Gastrocnemius medialis (tissue), 4 donors: ENCODE measurements around the gene MOCS3. TPM values are rescaled to one million over a fixed set of nuclear protein-coding genes. Genes with fewer than 3 reads are reported as not detected.

Source experiments
- ATAC-seq, 2 donors: fragments of 150-250 bp; one replicate each; pipeline ENCODE4 v1.9.1; 2016
- DNase-seq, 2 donors: peaks; one replicate each; pipeline ENCODE4 v3.0.0-alpha.2; 2019
- H3K27ac ChIP-seq, 4 donors: fragments of 200-600 bp; sonication (generic); 1 replicate in 1 of 4; 2 replicates in 3 of 4; pipeline ENCODE4 v1.5.1; 2016 to 2018; ENCODE audit warnings: mild to moderate bottlenecking in 2 of 4, moderate library complexity in 1 of 4
- H3K27me3 ChIP-seq, 3 donors: fragments of 200-600 bp; sonication (generic) in 2 of 3; 1 replicate in 1 of 3; 2 replicates in 2 of 3; pipeline versions ENCODE4 v1.5.1 to v1.6.0; 2016 to 2019; ENCODE audit warnings: mild to moderate bottlenecking in 1 of 3, moderate library complexity in 1 of 3
- H3K36me3 ChIP-seq, 2 donors: fragments of 200-600 bp; sonication (generic) in 1 of 2; one replicate each; pipeline ENCODE4 v1.5.1; 2017 to 2018
- H3K4me1 ChIP-seq, 2 donors: fragments of 200-600 bp; sonication (generic) in 1 of 2; one replicate each; pipeline ENCODE4 v1.5.1; 2016 to 2017; ENCODE audit warnings: mild to moderate bottlenecking in 2 of 2
- H3K4me3 ChIP-seq, 4 donors: fragments of 200-600 bp; sonication (generic) in 3 of 4; 1 replicate in 1 of 4; 2 replicates in 3 of 4; pipeline ENCODE4 v1.5.1; 2016 to 2019; ENCODE audit warnings: mild to moderate bottlenecking in 2 of 4
- H3K9me3 ChIP-seq, 3 donors: fragments of 200-600 bp; sonication (generic) in 2 of 3; 1 replicate in 1 of 3; 2 replicates in 2 of 3; pipeline ENCODE4 v1.5.1; 2016 to 2019
- CTCF ChIP-seq, 5 experiments: fragments of 450-650 bp in 3 of 5; fragments of 200-600 bp in 2 of 5; sonication (generic) in 2 of 5; IDR thresholded peaks in 4 of 5; conservative IDR thresholded peaks in 1 of 5; 1 replicate in 4 of 5; 2 replicates in 1 of 5; pipeline ENCODE4 v1.5.1; 2016 to 2019; ENCODE audit warnings: antibody characterized with exemption in 5 of 5, mild to moderate bottlenecking in 3 of 5, moderate library complexity in 3 of 5
- POLR2A ChIP-seq, 2 donors: fragments of 450-650 bp; IDR thresholded peaks; one replicate each; pipeline ENCODE4 v1.6.1; 2017; ENCODE audit warnings: antibody characterized with exemption in 2 of 2, mild to moderate bottlenecking in 2 of 2, moderate library complexity in 2 of 2
- in situ Hi-C, 4 donors: fragments of 200-750 bp; cut with MboI; loops; one replicate each; pipeline versions ENCODE4 v1.15.0 to v1.8.0; 2017; ENCODE audit warnings: low sequenced_read_pairs in 4 of 4
- intact Hi-C: fragments of 100-400 bp; cut with DNase I; formaldehyde crosslinking; loops from one replicate; pipeline ENCODE4 v1.15.1; 2023; ENCODE audit warnings: low total_unique reads
- total RNA-seq, 4 donors: library from RNA; depleted of rRNA; stranded (reverse); fragments of >200 nt; gene quantifications; one replicate each; pipeline versions ENCODE4 v1.1.0 to v1.2.3, GENCODE V29; 2016

MOCS3 gene
- total RNA-seq, 4 donors from 2014 or later, result 3.1 to 5.7 (median 4.7) TPM

GRCh38 chr20:50987493-50988210, 29.0 kb downstream of the MOCS3 start:
- Histone ChIP-seq H3K4me3 (no peak overlapping the region), H3K9me3 (no peaks in the 10 kb centered on the region), H3K27me3 (peaks cover 15 to 24% (median 21%) of the 10 kb centered on the region in 3 donors), H3K36me3 (no peaks in the 10 kb centered on the region), H3K4me1 (peaks cover 0 to 3% of the 10 kb centered on the region in 2 donors), H3K27ac (no peak overlapping the region)
- ATAC-seq (peak; percentile 98 to 99), DNase-seq (peak; percentile 48)
- TF ChIP-seq CTCF (IDR thresholded peaks at IDR 0.05 in 4 of 5, conservative IDR thresholded peaks at IDR 0.05 in 1 of 5) (peak; percentile 74 to 88 (median 84)), POLR2A (IDR thresholded peaks at IDR 0.05) (no peak)
- intact Hi-C loops (loop anchor here (1.0 to 10.0 kb wide), 2 partner anchors 319 to 607 kb away; no protein-coding TSS in a partner anchor), in situ Hi-C loops (loop anchor here in 3 of 4 donors (5.0 to 25.0 kb wide), 3 partner anchors 320 to 650 kb away; no protein-coding TSS in a partner anchor)

GRCh38 chr20:50991076-50991475, 32.5 kb downstream of the MOCS3 start:
- no peak overlapping the region for H3K4me3 ChIP-seq
- H3K36me3 ChIP-seq, result no peaks in the 10 kb centered on the region
- TF ChIP-seq POLR2A (IDR thresholded peaks at IDR 0.05) (no peak), CTCF (IDR thresholded peaks at IDR 0.05 in 4 of 5, conservative IDR thresholded peaks at IDR 0.05 in 1 of 5) (no peak)
- in situ Hi-C loops (loop anchor here in 3 of 4 donors (5.0 to 25.0 kb wide), 3 partner anchors 316 to 646 kb away; no protein-coding TSS in a partner anchor), intact Hi-C loops (no loop called here)
- H3K27ac ChIP-seq, result no peak overlapping the region
- H3K27me3 ChIP-seq, result peaks cover 3 to 9% (median 7%) of the 10 kb centered on the region in 3 donors
- no peaks in the 10 kb centered on the region for H3K9me3 ChIP-seq
- ATAC-seq, result no peak
- H3K4me1 ChIP-seq, result peaks cover 0 to 3% of the 10 kb centered on the region in 2 donors
- DNase-seq, result no peak

GRCh38 chr20:50992336-50992732, 33.7 kb downstream of the MOCS3 start:
- no peak for TF ChIP-seq POLR2A (IDR thresholded peaks at IDR 0.05)
- no peak for TF ChIP-seq CTCF (IDR thresholded peaks at IDR 0.05 in 4 of 5, conservative IDR thresholded peaks at IDR 0.05 in 1 of 5)
- Histone ChIP-seq H3K4me1 (peaks cover 0 to 3% of the 10 kb centered on the region in 2 donors), H3K36me3 (no peaks in the 10 kb centered on the region), H3K27ac (no peak overlapping the region), H3K4me3 (no peak overlapping the region), H3K9me3 (no peaks in the 10 kb centered on the region), H3K27me3 (peaks cover 0 to 3% (median 0%) of the 10 kb centered on the region in 3 donors)
- in situ Hi-C loops, result loop anchor here in 3 of 4 donors (5.0 to 25.0 kb wide), 3 partner anchors 315 to 645 kb away; no protein-coding TSS in a partner anchor
- intact Hi-C loops, result no loop called here
- no peak for ATAC-seq
- no peak for DNase-seq

GRCh38 chr20:50992733-50993457, 34.3 kb downstream of the MOCS3 start:
- Histone ChIP-seq H3K27me3 (peaks cover 0 to 3% (median 0%) of the 10 kb centered on the region in 3 donors), H3K4me1 (no peaks in the 10 kb centered on the region), H3K27ac (no peak overlapping the region), H3K9me3 (no peaks in the 10 kb centered on the region), H3K36me3 (no peaks in the 10 kb centered on the region), H3K4me3 (no peak overlapping the region)
- TF ChIP-seq POLR2A (IDR thresholded peaks at IDR 0.05) (no peak), CTCF (IDR thresholded peaks at IDR 0.05 in 4 of 5, conservative IDR thresholded peaks at IDR 0.05 in 1 of 5) (peak in 2 of 5 experiments; percentile 16 to 19)
- no peak for ATAC-seq
- in situ Hi-C loops (loop anchor here in 3 of 4 donors (5.0 to 25.0 kb wide), 3 partner anchors 314 to 644 kb away; no protein-coding TSS in a partner anchor), intact Hi-C loops (no loop called here)
- DNase-seq, result no peak
